Dendritic cell treated with granulocyte-macrophage colony-stimulating factor and Interleukin-4, amounts not matched to agents 40 ng/mL and 50 ng/mL, for 4 days (primary cell): ENCODE measurements around the gene TMEM231.
"Not testable (repeated sequence)": the region's sequence is repeated elsewhere in the genome, so short reads cannot be mapped to it uniquely, and the experiment has no call there.

Experiments
- H3K27ac Mint-ChIP-seq: one replicate; pipeline ENCODE4 v1.8.0; 2022; ENCODE audit warnings: mild to moderate bottlenecking, mixed read lengths
- H3K27me3 Mint-ChIP-seq: one replicate; pipeline ENCODE4 v1.8.0; 2022; ENCODE audit warnings: mild to moderate bottlenecking, mixed read lengths
- H3K36me3 Mint-ChIP-seq: one replicate; pipeline ENCODE4 v1.8.0; 2022; ENCODE audit warnings: low read depth, mixed read lengths
- H3K4me1 Mint-ChIP-seq: one replicate; pipeline ENCODE4 v1.8.0; 2022; ENCODE audit warnings: low read depth, mixed read lengths
- H3K4me3 Mint-ChIP-seq: one replicate; pipeline ENCODE4 v1.8.0; 2022; ENCODE audit warnings: mild to moderate bottlenecking, moderate library complexity, mixed read lengths
- H3K9me3 Mint-ChIP-seq: one replicate; pipeline ENCODE4 v1.8.0; 2022; ENCODE audit warnings: mixed read lengths
- intact Hi-C: fragments of 100-400 bp; cut with micrococcal nuclease; formaldehyde crosslinking; loops from one replicate; pipeline ENCODE4 v1.15.0; 2022

Gene TMEM231

DNA sequence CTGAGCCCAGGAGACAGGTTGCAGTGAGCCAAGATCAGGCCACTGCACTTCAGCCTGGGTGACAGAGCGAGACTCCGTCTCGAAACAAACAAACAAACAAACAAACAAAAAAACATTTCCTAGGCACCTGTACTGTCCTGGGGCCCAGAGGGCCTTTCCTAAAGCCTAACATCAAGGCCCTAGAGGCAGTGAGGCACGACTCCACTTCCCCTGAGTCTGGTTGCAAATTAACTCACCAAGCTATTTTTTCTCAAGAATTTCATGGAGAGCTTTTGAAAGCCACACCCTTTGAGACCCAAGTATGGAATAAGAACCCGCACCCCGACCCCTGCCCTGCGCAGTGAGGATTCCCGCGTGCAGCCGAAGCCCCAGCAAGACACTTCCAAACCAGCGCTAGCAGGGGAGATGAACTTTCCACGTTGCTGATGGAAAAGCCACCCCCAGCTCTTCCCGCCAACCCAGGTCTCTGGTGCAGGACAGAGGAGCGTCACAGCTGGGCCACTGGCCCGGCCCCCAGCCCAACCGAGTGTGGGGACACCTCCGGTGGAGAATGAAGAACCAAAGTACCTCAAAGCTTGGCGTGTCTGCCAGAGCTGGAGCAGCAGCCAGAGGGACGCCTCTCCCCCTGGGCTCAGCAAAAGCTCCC is 21.4 kb downstream of the TMEM231 start:
- no peak overlapping the region for H3K27ac Mint-ChIP-seq
- intact Hi-C loops = no loop called here
- H3K4me1 Mint-ChIP-seq = no peaks in the 10 kb centered on the region
- H3K9me3 Mint-ChIP-seq = no peaks in the 10 kb centered on the region
- no peaks in the 10 kb centered on the region for H3K36me3 Mint-ChIP-seq
- no peak overlapping the region for H3K4me3 Mint-ChIP-seq
- H3K27me3 Mint-ChIP-seq = peaks cover 6% of the 10 kb centered on the region

DNA sequence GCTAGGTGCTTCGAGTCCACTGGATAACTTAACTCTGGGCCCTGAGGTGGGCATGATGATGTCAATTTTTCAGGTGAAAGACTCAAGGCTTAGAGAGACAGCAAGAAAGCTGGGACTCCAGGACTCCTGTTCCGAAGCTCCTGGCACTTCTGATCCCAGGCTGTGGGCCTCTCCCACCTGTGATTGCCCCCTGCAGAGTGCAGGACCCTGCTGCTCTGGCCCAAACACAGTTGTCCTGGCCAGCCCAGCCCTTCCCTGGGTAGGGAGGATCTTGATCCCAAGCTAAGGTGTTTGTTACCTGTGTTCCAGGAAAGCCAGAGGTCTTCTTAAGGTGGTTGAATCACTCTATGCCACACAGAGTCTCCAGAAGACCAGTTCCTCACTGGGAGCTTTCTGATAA is 23.3 kb downstream of the TMEM231 start:
- H3K4me1 Mint-ChIP-seq = no peaks in the 10 kb centered on the region
- H3K9me3 Mint-ChIP-seq = peaks cover 8% of the 10 kb centered on the region
- peaks cover 6% of the 10 kb centered on the region for H3K27me3 Mint-ChIP-seq
- no peak overlapping the region for H3K27ac Mint-ChIP-seq
- intact Hi-C loops = no loop called here
- H3K36me3 Mint-ChIP-seq = no peaks in the 10 kb centered on the region
- H3K4me3 Mint-ChIP-seq = no peak overlapping the region

- Mint-ChIP-seq H3K27me3 (peaks cover 6% of the 10 kb centered on the region), H3K27ac (no peak overlapping the region), H3K4me1 (no peaks in the 10 kb centered on the region), H3K9me3 (peaks cover 8% of the 10 kb centered on the region), H3K36me3 (no peaks in the 10 kb centered on the region), H3K4me3 (no peak overlapping the region)
- intact Hi-C loops = no loop called here
Measured at GRCh38 chr16:75532142-75532765, 23.8 kb downstream of the TMEM231 start.

- intact Hi-C loops = no loop called here
- H3K4me3 Mint-ChIP-seq = no peak overlapping the region
- H3K27me3 Mint-ChIP-seq = peaks cover 3% of the 10 kb centered on the region
- peaks cover 8% of the 10 kb centered on the region for H3K9me3 Mint-ChIP-seq
- no peaks in the 10 kb centered on the region for H3K4me1 Mint-ChIP-seq
- no peak overlapping the region for H3K27ac Mint-ChIP-seq
- no peaks in the 10 kb centered on the region for H3K36me3 Mint-ChIP-seq
Measured at GRCh38 chr16:75529959-75530358, 26.1 kb downstream of the TMEM231 start.

GRCh38 chr16:75529056-75529905 is 26.8 kb downstream of the TMEM231 start:
- intact Hi-C loops = no loop called here
- Mint-ChIP-seq H3K27me3 (peaks cover 3% of the 10 kb centered on the region), H3K27ac (no peak overlapping the region), H3K9me3 (peaks cover 8% of the 10 kb centered on the region), H3K4me3 (no peak overlapping the region), H3K4me1 (no peaks in the 10 kb centered on the region), H3K36me3 (no peaks in the 10 kb centered on the region)

GRCh38 chr16:75527825-75528299 is 28.2 kb downstream of the TMEM231 start:
- no peaks in the 10 kb centered on the region for H3K4me1 Mint-ChIP-seq
- intact Hi-C loops = no loop called here

GRCh38 chr16:75526032-75526790 is 29.8 kb downstream of the TMEM231 start:
- intact Hi-C loops = no loop called here
- H3K4me1 Mint-ChIP-seq = no peaks in the 10 kb centered on the region
- no peak overlapping the region for H3K27ac Mint-ChIP-seq
- no peaks in the 10 kb centered on the region for H3K27me3 Mint-ChIP-seq
- no peak overlapping the region for H3K4me3 Mint-ChIP-seq
- H3K36me3 Mint-ChIP-seq = no peaks in the 10 kb centered on the region
- H3K9me3 Mint-ChIP-seq = peaks cover 8% of the 10 kb centered on the region

More at GRCh38 chr16:75527825-75528299, 28.2 kb downstream of the TMEM231 start:
- H3K9me3 Mint-ChIP-seq = peaks cover 8% of the 10 kb centered on the region
- peaks cover 3% of the 10 kb centered on the region for H3K27me3 Mint-ChIP-seq
- no peak overlapping the region for H3K4me3 Mint-ChIP-seq
- no peak overlapping the region for H3K27ac Mint-ChIP-seq
- no peaks in the 10 kb centered on the region for H3K36me3 Mint-ChIP-seq

DNA sequence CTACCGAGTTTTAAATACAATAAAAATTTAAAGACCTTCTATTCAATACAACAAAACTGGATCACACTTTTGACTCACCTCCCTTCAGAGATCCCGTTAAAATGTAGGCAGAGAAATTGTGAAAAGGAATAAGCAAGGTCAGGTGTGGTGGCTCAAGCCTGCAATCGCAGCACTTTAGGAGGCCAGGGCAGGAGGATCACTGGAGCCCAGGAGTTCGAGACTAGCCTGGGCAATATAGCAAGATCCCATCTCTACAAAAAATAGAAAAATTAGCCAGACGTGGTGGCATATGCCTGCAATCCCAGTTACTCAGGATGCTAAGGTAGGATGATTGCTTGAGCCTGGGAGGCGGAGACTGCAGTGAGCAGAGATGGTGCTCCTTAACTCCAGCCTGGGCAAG is 36.9 kb downstream of the TMEM231 start:
- Mint-ChIP-seq H3K27ac (no peak overlapping the region), H3K4me1 (peaks cover 12% of the 10 kb centered on the region)

DNA sequence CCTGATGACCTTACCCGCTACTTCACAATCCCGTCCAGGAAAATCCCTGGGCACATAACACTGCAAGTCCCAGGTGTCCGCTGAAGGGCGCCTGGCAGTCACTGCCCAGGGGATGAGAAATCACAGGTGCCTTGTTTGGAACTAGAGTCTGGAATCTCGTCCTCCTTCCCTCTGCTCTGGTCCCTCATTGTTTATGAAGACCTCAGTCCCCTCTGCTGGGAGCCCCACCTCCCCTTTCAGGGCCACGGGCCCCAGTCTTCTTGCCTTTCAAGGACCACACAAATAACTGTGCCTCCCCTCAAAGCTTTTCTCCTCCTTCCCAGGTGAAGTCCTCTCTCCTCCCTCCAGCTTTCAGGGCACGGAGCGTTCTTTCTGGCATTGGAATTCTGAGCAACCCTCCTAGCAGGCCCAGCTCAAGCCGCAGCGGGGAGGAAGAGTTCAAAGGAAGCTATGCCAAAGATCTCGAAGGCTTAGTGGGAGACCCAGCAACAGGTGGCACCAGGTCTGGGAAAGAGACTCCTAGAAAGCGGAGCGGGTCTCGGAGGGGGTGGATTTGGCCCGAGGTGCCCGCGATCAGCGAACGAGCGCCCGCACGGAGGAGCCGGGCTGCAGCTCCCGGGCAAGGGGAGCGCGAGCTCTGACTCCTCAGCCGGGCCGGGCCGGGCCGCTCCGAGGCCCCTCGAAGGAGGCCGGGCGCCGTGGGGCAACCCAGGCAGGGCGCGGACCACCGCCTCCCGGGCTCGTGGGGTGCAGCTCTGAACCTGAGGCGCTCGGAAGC is 39.7 kb downstream of the TMEM231 start:
- H3K36me3 Mint-ChIP-seq, H3K9me3 Mint-ChIP-seq: not testable (repeated sequence)
- H3K27ac Mint-ChIP-seq = peak overlapping the region; percentile 84
- peaks cover 12% of the 10 kb centered on the region for H3K4me1 Mint-ChIP-seq
- intact Hi-C loops = loop anchor here (2.0 to 5.0 kb wide), 2 partner anchors 51 to 84 kb away; partner anchors contain the start of genes CFDP1 and GABARAPL2
- H3K27me3 Mint-ChIP-seq = peaks cover 18% of the 10 kb centered on the region
- peak overlapping the region; percentile 82 for H3K4me3 Mint-ChIP-seq

More for the DNA sequence above, 36.9 kb downstream of the TMEM231 start:
- Mint-ChIP-seq H3K4me3 (no peak overlapping the region), H3K27me3 (peaks cover 15% of the 10 kb centered on the region), H3K36me3 (peaks cover 6% of the 10 kb centered on the region), H3K9me3 (no peaks in the 10 kb centered on the region)
- intact Hi-C loops = loop anchor here (5.0 kb wide), 1 partner anchor 48 kb away; the partner anchor contains the start of gene GABARAPL2

- peaks cover 12% of the 10 kb centered on the region for H3K4me1 Mint-ChIP-seq
- H3K4me3 Mint-ChIP-seq = no peak overlapping the region
- H3K27ac Mint-ChIP-seq = no peak overlapping the region
- H3K9me3 Mint-ChIP-seq = no peaks in the 10 kb centered on the region
- intact Hi-C loops = no loop called here
- H3K36me3 Mint-ChIP-seq = peaks cover 6% of the 10 kb centered on the region
- H3K27me3 Mint-ChIP-seq = peaks cover 18% of the 10 kb centered on the region
Measured at GRCh38 chr16:75514296-75514695, 41.8 kb downstream of the TMEM231 start.

DNA sequence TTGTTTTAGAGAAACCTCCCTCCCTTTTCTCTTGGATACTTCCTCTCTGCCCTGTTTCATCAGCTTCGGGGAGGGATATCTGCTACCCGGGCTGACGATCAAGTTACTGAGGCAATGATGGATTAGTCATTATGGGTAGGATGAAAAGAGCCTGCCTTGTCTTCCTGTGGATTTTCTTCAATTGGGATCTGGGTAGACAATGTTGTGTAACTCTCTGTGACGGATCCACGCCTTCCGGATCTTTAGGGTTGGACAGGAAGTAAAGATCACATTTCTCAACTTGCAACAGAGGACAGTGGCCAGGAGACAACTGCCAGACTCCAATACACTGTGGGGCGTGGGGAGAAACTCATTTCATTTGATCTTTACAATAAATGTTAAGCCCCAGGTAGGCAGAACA is 49.5 kb downstream of the TMEM231 start:
- H3K27me3 Mint-ChIP-seq = peaks cover 4% of the 10 kb centered on the region
- H3K9me3 Mint-ChIP-seq = no peaks in the 10 kb centered on the region
- H3K4me3 Mint-ChIP-seq = peak overlapping the region; percentile 32
- H3K36me3 Mint-ChIP-seq = no peaks in the 10 kb centered on the region
- intact Hi-C loops = no loop called here
- peaks cover 13% of the 10 kb centered on the region for H3K4me1 Mint-ChIP-seq
- H3K27ac Mint-ChIP-seq = peak overlapping the region; percentile 71

DNA sequence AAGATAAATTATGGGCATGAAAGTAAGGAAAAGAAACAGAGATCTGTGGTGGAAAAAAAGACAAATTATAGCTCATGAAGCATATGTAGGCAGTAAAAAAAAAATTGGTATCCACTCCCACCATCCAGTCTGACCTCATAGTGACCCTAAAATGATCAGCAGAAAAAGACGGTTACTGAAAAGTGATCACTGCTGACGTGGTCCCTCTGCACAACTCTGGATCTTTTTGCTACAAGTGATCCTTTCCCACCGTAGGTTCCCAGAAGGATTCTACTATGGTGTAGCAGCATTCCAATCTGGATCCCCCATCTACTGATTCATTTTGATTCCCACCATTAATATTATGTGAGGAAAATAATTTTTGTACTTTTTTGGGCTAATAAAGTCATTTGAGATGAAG is 49.9 kb downstream of the TMEM231 start:
- H3K27me3 Mint-ChIP-seq = peaks cover 4% of the 10 kb centered on the region
- intact Hi-C loops = no loop called here
- H3K4me3 Mint-ChIP-seq = no peak overlapping the region
- no peaks in the 10 kb centered on the region for H3K9me3 Mint-ChIP-seq
- H3K27ac Mint-ChIP-seq = peak overlapping the region; percentile 71
- no peaks in the 10 kb centered on the region for H3K36me3 Mint-ChIP-seq
- H3K4me1 Mint-ChIP-seq = peaks cover 13% of the 10 kb centered on the region

DNA sequence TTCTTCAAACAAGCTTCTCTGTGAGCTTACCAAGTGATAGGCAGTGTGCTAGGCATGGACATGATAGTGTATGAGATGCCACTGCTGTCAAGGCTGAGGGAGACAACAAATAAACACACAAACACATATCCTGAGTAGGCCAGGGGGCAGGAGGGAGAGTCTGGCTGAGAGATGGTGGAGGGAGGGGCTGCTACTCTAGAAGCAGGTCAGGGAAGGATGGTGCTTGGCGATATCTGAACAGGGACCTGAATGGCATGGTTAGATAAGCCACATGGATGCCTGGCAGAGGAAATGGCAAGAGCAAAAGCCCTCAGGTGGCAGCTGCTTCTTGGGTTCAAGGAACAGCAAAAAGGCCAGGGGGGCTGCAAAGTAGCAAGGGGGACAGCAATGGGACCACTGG is 52.3 kb downstream of the TMEM231 start:
- Mint-ChIP-seq H3K4me3 (no peak overlapping the region), H3K27ac (no peak overlapping the region), H3K27me3 (peaks cover 6% of the 10 kb centered on the region), H3K4me1 (peaks cover 13% of the 10 kb centered on the region), H3K9me3 (no peaks in the 10 kb centered on the region), H3K36me3 (no peaks in the 10 kb centered on the region)
- intact Hi-C loops = no loop called here
